Fibroblast of lung (primary cell): ENCODE measurements around the gene CLPX. TPM values are rescaled to one million over a fixed set of nuclear protein-coding genes. Genes with fewer than 3 reads are reported as not detected.

Source experiments
- DNase-seq, 2 donors: peaks; one replicate each; pipeline versions ENCODE4 v3.0.0 to v3.0.0-alpha.2; 2010; ENCODE audit warnings: low read depth in 2 of 2
- H2AFZ ChIP-seq: 2 replicates; pipeline ENCODE4 v1.5.1; 2012; ENCODE audit warnings: low read length, control low read depth, inconsistent platforms
- H3K27ac ChIP-seq: 2 replicates; pipeline ENCODE4 v1.5.1; 2011; ENCODE audit warnings: low read length, control low read depth; ENCODE audit not compliant: insufficient read depth
- H3K27me3 ChIP-seq: 2 replicates; pipeline ENCODE4 v1.5.1; 2011; ENCODE audit warnings: mild to moderate bottlenecking, low read length; ENCODE audit not compliant: control insufficient read depth, insufficient read depth
- H3K36me3 ChIP-seq: 2 replicates; pipeline ENCODE4 v1.5.1; 2011; ENCODE audit warnings: low read length; ENCODE audit not compliant: control insufficient read depth, insufficient read depth
- H3K4me1 ChIP-seq: 2 replicates; pipeline ENCODE4 v1.5.1; 2011; ENCODE audit warnings: low read length; ENCODE audit not compliant: control insufficient read depth, insufficient read depth; ENCODE audit errors: extremely low read depth
- H3K4me2 ChIP-seq: 2 replicates; pipeline ENCODE4 v1.5.1; 2011; ENCODE audit warnings: low read length, control low read depth; ENCODE audit not compliant: insufficient read depth; ENCODE audit errors: extremely low read depth
- H3K4me3 ChIP-seq, 4 experiments: fragments of 200-600 bp in 1 of 4; sonication (generic) in 1 of 4; replicated peaks in 1 of 4; 2 replicates each; pipeline ENCODE4 v1.5.1; 2011 to 2016; ENCODE audit warnings: low read length in 4 of 4, low read depth in 3 of 4, mild to moderate bottlenecking in 3 of 4, control low read depth in 2 of 4, inconsistent platforms in 1 of 4, mixed read lengths in 1 of 4; ENCODE audit not compliant: insufficient read depth in 1 of 4; ENCODE audit errors: control extremely low read depth in 1 of 4
- H3K79me2 ChIP-seq: 2 replicates; pipeline ENCODE4 v1.5.1; 2012; ENCODE audit warnings: mild to moderate bottlenecking, low read length, inconsistent platforms; ENCODE audit not compliant: control insufficient read depth, insufficient read depth
- H3K9ac ChIP-seq: 2 replicates; pipeline ENCODE4 v1.5.1; 2011; ENCODE audit warnings: mild to moderate bottlenecking, low read length, control low read depth; ENCODE audit not compliant: insufficient read depth
- H3K9me3 ChIP-seq: 2 replicates; pipeline ENCODE4 v1.5.1; 2012; ENCODE audit warnings: low read depth, low read length; ENCODE audit not compliant: control insufficient read depth, insufficient read depth
- H4K20me1 ChIP-seq: 2 replicates; pipeline ENCODE4 v1.5.1; 2011; ENCODE audit warnings: low read length; ENCODE audit not compliant: control insufficient read depth, insufficient read depth; ENCODE audit errors: extremely low read depth
- EZH2 ChIP-seq: IDR thresholded peaks from 2 replicates; pipeline ENCODE4 v1.5.1; 2012; ENCODE audit warnings: low read length, control low read depth, mild to moderate bottlenecking; ENCODE audit errors: missing control alignments
- polyA plus RNA-seq, 2 donors: library from polyadenylated mRNA; depleted of rRNA in 1 of 2; stranded (reverse) in 1 of 2; unstranded in 1 of 2; fragments of >200 nt; gene quantifications; 2 replicates each; pipeline ENCODE4 v1.2.1, GENCODE V29; 2011 to 2012; ENCODE audit warnings: missing spikeins in 1 of 2
- total RNA-seq: library from RNA; depleted of rRNA; stranded (reverse); fragments of >200 nt; gene quantifications from 2 replicates; pipeline ENCODE4 v1.2.1, GENCODE V29; 2014
- TF ChIP-seq, protein P1 (sequence below), 2 donors: IDR thresholded peaks in 1 of 2; conservative IDR thresholded peaks in 1 of 2; 1 replicate in 1 of 2; 2 replicates in 1 of 2; pipeline ENCODE4 v1.5.1; 2011 to 2012; ENCODE audit warnings: low read length in 2 of 2, control low read depth in 1 of 2, inconsistent platforms in 1 of 2, low read depth in 1 of 2, mild to moderate bottlenecking in 1 of 2

Gene CLPX
- total and polyA plus RNA-seq, 2 donors (not counting 1 experiment from before 2014, with no cell fraction given): 36.2 to 53.4 TPM

DNA sequence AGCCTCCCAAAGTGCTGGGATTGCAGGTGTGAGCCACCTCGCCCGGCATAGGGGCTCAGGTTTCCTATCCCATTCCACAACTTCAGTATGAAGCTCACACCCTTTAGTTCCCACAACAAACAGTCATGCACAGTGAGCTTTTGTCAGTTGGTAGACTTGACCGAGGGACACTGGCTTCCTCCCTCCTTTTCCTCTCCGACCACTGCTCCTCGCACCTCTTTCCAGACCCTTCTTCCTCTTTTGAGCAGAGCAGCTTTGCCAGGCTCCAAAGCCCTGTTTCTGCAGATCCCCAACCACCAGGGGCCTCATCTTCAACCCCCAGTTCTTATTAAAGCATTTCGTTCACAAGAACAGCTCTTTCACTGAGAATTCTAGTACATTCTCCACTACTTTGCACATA, 38.9 kb upstream of the CLPX start:
- Histone ChIP-seq H2AFZ (no peak overlapping the region), H3K4me2 (no peak overlapping the region), H3K9ac (no peak overlapping the region), H3K27me3 (no peaks in the 10 kb centered on the region), H3K27ac (no peak overlapping the region), H4K20me1 (no peaks in the 10 kb centered on the region), H3K4me1 (no peaks in the 10 kb centered on the region), H3K9me3 (no peaks in the 10 kb centered on the region), H3K79me2 (no peaks in the 10 kb centered on the region), H3K4me3 (no peak overlapping the region), H3K36me3 (no peaks in the 10 kb centered on the region)
- DNase-seq: no peak
- TF ChIP-seq EZH2: no peak

DNA sequence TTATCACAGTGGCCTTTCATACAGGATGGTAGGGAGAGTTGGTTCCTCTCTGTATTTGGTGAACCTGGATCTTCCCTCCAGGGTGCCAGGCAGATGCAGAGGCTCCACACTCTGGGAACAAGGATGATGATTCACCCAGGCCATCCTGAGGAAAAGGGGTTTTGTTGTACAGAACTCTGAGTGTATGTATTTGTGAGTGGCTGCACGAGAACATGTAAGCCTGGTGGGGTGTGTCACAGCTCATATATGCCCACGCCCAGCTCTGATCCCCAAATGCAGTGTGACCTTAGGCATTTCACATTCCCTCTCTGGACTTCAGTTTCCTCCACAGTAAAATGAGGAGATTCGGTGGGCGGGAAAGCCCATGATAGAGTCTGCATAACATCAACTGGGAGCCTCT, 37.7 kb upstream of the CLPX start:
- H3K27ac ChIP-seq: no peak overlapping the region
- H3K4me3 ChIP-seq: no peak overlapping the region
- H2AFZ ChIP-seq: no peak overlapping the region
- H3K9ac ChIP-seq: no peak overlapping the region
- peaks cover under 1% of the 10 kb centered on the region for H3K27me3 ChIP-seq
- no peaks in the 10 kb centered on the region for H3K36me3 ChIP-seq
- H4K20me1 ChIP-seq: no peaks in the 10 kb centered on the region
- no peaks in the 10 kb centered on the region for H3K9me3 ChIP-seq
- no peak for TF ChIP-seq EZH2
- TF ChIP-seq, protein P1, sequence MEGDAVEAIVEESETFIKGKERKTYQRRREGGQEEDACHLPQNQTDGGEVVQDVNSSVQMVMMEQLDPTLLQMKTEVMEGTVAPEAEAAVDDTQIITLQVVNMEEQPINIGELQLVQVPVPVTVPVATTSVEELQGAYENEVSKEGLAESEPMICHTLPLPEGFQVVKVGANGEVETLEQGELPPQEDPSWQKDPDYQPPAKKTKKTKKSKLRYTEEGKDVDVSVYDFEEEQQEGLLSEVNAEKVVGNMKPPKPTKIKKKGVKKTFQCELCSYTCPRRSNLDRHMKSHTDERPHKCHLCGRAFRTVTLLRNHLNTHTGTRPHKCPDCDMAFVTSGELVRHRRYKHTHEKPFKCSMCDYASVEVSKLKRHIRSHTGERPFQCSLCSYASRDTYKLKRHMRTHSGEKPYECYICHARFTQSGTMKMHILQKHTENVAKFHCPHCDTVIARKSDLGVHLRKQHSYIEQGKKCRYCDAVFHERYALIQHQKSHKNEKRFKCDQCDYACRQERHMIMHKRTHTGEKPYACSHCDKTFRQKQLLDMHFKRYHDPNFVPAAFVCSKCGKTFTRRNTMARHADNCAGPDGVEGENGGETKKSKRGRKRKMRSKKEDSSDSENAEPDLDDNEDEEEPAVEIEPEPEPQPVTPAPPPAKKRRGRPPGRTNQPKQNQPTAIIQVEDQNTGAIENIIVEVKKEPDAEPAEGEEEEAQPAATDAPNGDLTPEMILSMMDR (conservative IDR thresholded peaks at IDR 0.05 in 1 of 2, IDR thresholded peaks at IDR 0.05 in 1 of 2; ENCODE audit: low read depth in 1 of 2, low read length in 2 of 2): no peak
- H3K4me1 ChIP-seq: no peaks in the 10 kb centered on the region
- H3K79me2 ChIP-seq: no peaks in the 10 kb centered on the region
- DNase-seq: no peak
- no peak overlapping the region for H3K4me2 ChIP-seq

DNA sequence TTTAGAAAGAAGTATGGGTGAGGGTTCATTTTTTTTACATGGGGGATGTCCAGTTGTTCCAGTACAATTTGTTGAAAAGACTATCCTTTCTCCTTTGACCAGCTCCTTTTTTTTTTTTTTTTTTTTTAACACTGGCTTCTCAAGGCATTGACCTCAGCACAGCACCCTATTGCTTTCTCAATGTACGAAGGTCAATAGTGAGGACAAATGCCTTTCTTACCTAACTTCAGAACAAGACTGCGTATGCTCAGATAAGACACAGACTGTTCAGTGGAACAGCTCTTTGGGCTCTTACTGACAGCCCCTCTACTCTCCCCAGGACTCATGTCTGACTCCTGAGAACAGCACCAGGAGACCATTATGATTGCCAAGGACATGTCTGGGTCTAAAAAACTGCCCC, 36.6 kb upstream of the CLPX start:
- no peak overlapping the region for H2AFZ ChIP-seq
- H3K4me3 ChIP-seq: no peak overlapping the region
- H3K27ac ChIP-seq: no peak overlapping the region
- no peaks in the 10 kb centered on the region for H3K36me3 ChIP-seq
- no peak overlapping the region for H3K9ac ChIP-seq
- no peak for TF ChIP-seq EZH2
- TF ChIP-seq, protein P1 (conservative IDR thresholded peaks at IDR 0.05 in 1 of 2, IDR thresholded peaks at IDR 0.05 in 1 of 2; ENCODE audit: low read depth in 1 of 2, low read length in 2 of 2): no peak
- H3K9me3 ChIP-seq: no peaks in the 10 kb centered on the region
- no peak overlapping the region for H3K4me2 ChIP-seq
- no peaks in the 10 kb centered on the region for H3K79me2 ChIP-seq
- no peaks in the 10 kb centered on the region for H4K20me1 ChIP-seq
- H3K27me3 ChIP-seq: peaks cover 3% of the 10 kb centered on the region
- H3K4me1 ChIP-seq: no peaks in the 10 kb centered on the region
- no peak for DNase-seq

DNA sequence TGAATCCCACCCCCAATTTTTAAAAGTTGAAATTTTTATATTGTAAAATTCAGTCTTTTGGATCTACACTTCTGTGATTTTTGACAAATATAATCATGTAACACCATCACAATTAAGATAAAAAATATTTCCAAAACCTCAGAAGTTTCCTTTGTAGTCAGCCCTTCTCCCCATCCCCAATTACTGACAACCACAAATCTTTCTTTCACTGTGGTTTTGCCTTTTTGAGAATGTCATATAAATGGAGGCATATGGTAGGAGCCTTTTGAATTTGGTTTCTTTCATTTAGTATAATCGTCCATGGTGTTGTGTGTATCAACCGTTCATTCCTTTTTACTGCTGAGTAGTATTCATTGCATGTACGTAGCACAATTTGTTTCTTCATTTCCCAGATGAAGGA, 34.0 kb upstream of the CLPX start:
- no peak for DNase-seq
- no peak overlapping the region for H3K9ac ChIP-seq
- H3K27me3 ChIP-seq: peaks cover 3% of the 10 kb centered on the region
- no peak overlapping the region for H3K27ac ChIP-seq
- no peaks in the 10 kb centered on the region for H3K9me3 ChIP-seq
- H4K20me1 ChIP-seq: no peaks in the 10 kb centered on the region
- no peaks in the 10 kb centered on the region for H3K36me3 ChIP-seq
- no peaks in the 10 kb centered on the region for H3K79me2 ChIP-seq
- TF ChIP-seq EZH2: no peak
- TF ChIP-seq, protein P1 (conservative IDR thresholded peaks at IDR 0.05 in 1 of 2, IDR thresholded peaks at IDR 0.05 in 1 of 2; ENCODE audit: low read depth in 1 of 2, low read length in 2 of 2): no peak
- no peak overlapping the region for H2AFZ ChIP-seq
- no peaks in the 10 kb centered on the region for H3K4me1 ChIP-seq
- H3K4me3 ChIP-seq: no peak overlapping the region
- no peak overlapping the region for H3K4me2 ChIP-seq
